CD8-positive, alpha-beta memory T cell (primary cell): Measurements from ENCODE around the gene ZNF365. TPM values are rescaled to one million over a fixed set of nuclear protein-coding genes. Genes with fewer than 3 reads are reported as not detected.

Source experiments
- CTCF ChIA-PET: fragments of 350-600 bp; sonication (Branson Sonifier 250); formaldehyde crosslinking; loops from one replicate; lab custom pipeline; 2021; ENCODE audit warnings: antibody characterized with exemption; lab: Charles Lee
- POLR2A ChIA-PET: fragments of 350-600 bp; sonication (Branson Sonifier 250); formaldehyde crosslinking; loops from one replicate; lab custom pipeline; 2021; ENCODE audit warnings: antibody characterized with exemption; lab: Charles Lee
- DNase-seq, 5 donors: peaks; one replicate each; pipeline versions ENCODE4 v3.0.0 to v3.0.0-alpha.2; 2020 to 2022; ENCODE audit warnings: mixed read lengths in 1 of 5
- H3K27ac ChIP-seq: one replicate; pipeline ENCODE4 v1.7.0; 2013; ENCODE audit warnings: low read depth, mild to moderate bottlenecking, low read length, moderate library complexity
- H3K27me3 ChIP-seq: 2 replicates; pipeline ENCODE4 v1.7.0; 2013; ENCODE audit warnings: low read length, mild to moderate bottlenecking; ENCODE audit not compliant: insufficient read depth, poor library complexity, severe bottlenecking
- H3K36me3 ChIP-seq: 2 replicates; pipeline ENCODE4 v1.7.0; 2013; ENCODE audit warnings: mild to moderate bottlenecking, low read length, moderate library complexity; ENCODE audit not compliant: insufficient read depth
- H3K4me1 ChIP-seq: 2 replicates; pipeline ENCODE4 v1.7.0; 2013; ENCODE audit warnings: mild to moderate bottlenecking, low read length, moderate library complexity; ENCODE audit not compliant: insufficient read depth
- H3K4me3 ChIP-seq: 2 replicates; pipeline ENCODE4 v1.7.0; 2013; ENCODE audit warnings: mild to moderate bottlenecking, low read length
- H3K9me3 ChIP-seq: 2 replicates; pipeline ENCODE4 v1.7.0; 2013; ENCODE audit warnings: mild to moderate bottlenecking, low read length
- H3K27ac Mint-ChIP-seq, 8 donors: one replicate each; pipeline ENCODE4 v1.8.0; 2020 to 2021; ENCODE audit warnings: mixed read lengths in 8 of 8, mild to moderate bottlenecking in 6 of 8, inconsistent platforms in 3 of 8, moderate library complexity in 3 of 8
- H3K27me3 Mint-ChIP-seq, 2 donors: one replicate each; pipeline ENCODE4 v1.8.0; 2020 to 2021; ENCODE audit warnings: mixed read lengths in 2 of 2, mild to moderate bottlenecking in 1 of 2, moderate library complexity in 1 of 2
- H3K36me3 Mint-ChIP-seq, 3 donors: one replicate each; pipeline ENCODE4 v1.8.0; 2020 to 2021; ENCODE audit warnings: mixed read lengths in 3 of 3, inconsistent platforms in 1 of 3, mild to moderate bottlenecking in 1 of 3
- H3K4me1 Mint-ChIP-seq, 3 donors: one replicate each; pipeline ENCODE4 v1.8.0; 2020 to 2021; ENCODE audit warnings: mixed read lengths in 3 of 3, inconsistent platforms in 1 of 3, mild to moderate bottlenecking in 1 of 3
- H3K4me3 Mint-ChIP-seq, 7 donors: one replicate each; pipeline ENCODE4 v1.8.0; 2020 to 2021; ENCODE audit warnings: mixed read lengths in 7 of 7, mild to moderate bottlenecking in 6 of 7, moderate library complexity in 4 of 7, inconsistent platforms in 2 of 7
- H3K9me3 Mint-ChIP-seq, 5 donors: one replicate each; pipeline ENCODE4 v1.8.0; 2020 to 2022; ENCODE audit warnings: mixed read lengths in 5 of 5, mild to moderate bottlenecking in 3 of 5, moderate library complexity in 2 of 5, inconsistent platforms in 1 of 5
- polyA plus RNA-seq: library from polyadenylated mRNA; unstranded; fragments of 300-500 nt; fragmentation: Illumina TruSeq; gene quantifications from one replicate; pipeline ENCODE4 v1.2.3, GENCODE V29; 2021
- total RNA-seq, 2 experiments: library from RNA; stranded (reverse); gene quantifications; one replicate each; pipeline ENCODE4 v1.2.3, GENCODE V29; 2021

Gene ZNF365, protein sequence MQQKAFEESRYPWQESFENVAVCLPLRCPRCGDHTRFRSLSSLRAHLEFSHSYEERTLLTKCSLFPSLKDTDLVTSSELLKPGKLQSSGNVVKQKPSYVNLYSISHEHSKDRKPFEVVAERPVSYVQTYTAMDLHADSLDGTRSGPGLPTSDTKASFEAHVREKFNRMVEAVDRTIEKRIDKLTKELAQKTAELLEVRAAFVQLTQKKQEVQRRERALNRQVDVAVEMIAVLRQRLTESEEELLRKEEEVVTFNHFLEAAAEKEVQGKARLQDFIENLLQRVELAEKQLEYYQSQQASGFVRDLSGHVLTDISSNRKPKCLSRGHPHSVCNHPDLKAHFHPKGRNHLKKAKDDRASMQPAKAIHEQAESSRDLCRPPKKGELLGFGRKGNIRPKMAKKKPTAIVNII
- total RNA-seq: under 1 TPM; 0.53 to 0.93 TPM
- 2.7 TPM for polyA plus RNA-seq

DNA sequence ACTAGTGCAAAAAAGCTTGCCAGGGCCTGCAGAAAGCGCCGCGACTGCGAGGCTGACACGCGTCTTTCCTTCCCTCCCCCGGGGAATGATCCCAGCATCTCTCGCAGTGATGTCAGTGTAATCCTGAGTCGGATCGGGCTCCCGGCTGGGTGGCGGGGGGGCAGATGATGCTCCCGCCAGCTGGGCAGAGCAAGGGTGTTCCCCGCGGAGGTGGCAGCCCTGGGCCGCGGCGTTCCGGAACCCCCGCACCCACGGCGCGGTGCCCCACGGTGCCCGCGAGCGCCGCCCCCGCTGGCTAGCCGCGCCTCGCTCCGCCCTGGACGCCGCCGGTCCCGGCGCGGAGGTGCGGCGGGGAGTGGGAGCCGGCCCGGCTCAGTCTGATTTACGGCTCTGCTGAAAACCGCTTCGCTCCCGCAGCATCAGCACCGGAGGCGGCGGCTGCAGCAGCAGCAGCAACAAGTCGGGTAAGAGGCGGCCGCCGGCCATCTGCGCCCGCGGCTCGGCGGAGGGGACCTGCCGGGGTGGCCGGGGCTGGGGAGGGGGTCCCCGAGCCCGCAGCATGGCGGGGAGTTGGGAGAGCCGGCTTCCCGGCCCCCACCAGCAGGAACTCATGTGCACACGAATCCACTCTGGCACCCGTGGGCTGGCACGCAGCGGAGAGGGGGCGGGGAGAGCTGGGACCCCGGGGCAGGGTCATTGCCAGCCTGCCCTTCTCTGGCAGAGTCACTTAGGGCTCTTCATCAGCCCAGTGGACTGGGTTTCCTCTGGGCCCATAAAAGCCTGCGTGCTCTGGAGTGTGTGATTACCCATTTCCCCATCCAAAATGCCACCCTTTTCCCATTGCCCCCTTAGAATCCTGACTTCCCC lies at the start of gene ZNF365:
ZNF365 (plus strand) TSS at position 375 of the 867 bp plus-strand sequence. CDS start 1,825 bp downstream, outside the sequence.
- ChIA-PET CTCF (interaction anchor here (0.6 to 1.2 kb wide), 2 partner anchors 130 to 478 kb away, joined by 3 read pairs; no protein-coding TSS in a partner anchor), POLR2A (no interaction called here)
- peaks cover 5% of the 10 kb centered on the region for H3K4me1 ChIP-seq
- peak within 1 kb of the TSS; percentile 46 for H3K4me3 ChIP-seq
- no peaks in the 10 kb centered on the region for H3K36me3 ChIP-seq
- peak within 1 kb of the TSS; percentile 83 to 94 (median 89) for H3K4me3 Mint-ChIP-seq
- peaks cover 20 to 39% (median 24%) of the 10 kb centered on the region in 3 donors for H3K4me1 Mint-ChIP-seq
- no peak within 1 kb of the TSS for H3K27ac ChIP-seq
- H3K27me3 ChIP-seq: peaks cover 4% of the 10 kb centered on the region
- H3K9me3 Mint-ChIP-seq: no peaks in the 10 kb centered on the region
- DNase-seq: peak; percentile 3 to 61 (median 41)
- no peaks in the 10 kb centered on the region for H3K9me3 ChIP-seq
- peaks cover 0 to 2% (median 0%) of the 10 kb centered on the region in 3 donors for H3K36me3 Mint-ChIP-seq
- H3K27ac Mint-ChIP-seq: peak within 1 kb of the TSS; percentile 45 to 96 (median 70)
- peaks cover 7 to 10% of the 10 kb centered on the region in 2 donors for H3K27me3 Mint-ChIP-seq

DNA sequence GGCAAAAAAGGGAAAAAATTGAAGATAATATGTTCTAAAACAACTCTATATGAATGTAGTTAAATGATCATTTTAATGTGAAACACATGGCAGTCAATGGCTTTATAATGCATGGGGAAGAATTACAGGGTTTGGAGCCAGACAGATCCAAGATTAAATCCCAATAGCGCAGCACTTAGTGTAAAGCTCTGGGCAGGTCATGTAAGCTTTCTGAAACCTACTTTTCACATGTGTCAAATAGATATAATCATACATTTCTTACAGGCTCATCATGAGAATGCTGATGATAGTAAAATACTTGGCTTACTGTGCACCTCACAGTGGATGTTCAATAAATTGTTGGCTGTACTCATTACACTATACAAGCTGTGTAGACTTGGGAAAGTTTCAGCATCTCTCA lies 48.0 kb upstream of the ZNF365 start:
- no peaks in the 10 kb centered on the region for H3K36me3 Mint-ChIP-seq

DNA sequence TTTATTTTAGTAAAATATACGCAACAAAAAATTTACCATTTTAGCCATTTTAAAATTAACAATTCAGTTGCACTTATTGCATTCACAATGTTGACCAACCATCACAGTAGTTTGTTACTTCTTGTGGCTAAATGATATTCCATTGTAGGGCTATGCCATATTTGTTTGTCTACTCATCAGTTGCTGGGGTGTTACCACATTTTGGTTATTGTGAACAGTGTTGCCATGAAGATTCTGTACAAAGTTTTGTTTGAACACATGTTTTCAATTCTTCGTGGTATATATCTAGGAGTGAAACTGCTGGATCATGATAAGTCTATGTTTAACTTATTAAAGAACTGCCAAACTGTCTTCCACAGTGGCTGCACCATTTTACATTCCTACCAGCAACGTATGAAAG lies 46.3 kb upstream of the ZNF365 start:
- no peak overlapping the region for H3K27ac Mint-ChIP-seq
- Histone ChIP-seq H3K4me3 (no peak overlapping the region), H3K36me3 (no peaks in the 10 kb centered on the region), H3K9me3 (no peaks in the 10 kb centered on the region), H3K27me3 (no peaks in the 10 kb centered on the region), H3K4me1 (no peaks in the 10 kb centered on the region), H3K27ac (no peak overlapping the region)
- CTCF ChIA-PET: no interaction called here
- peaks cover 1 to 8% of the 10 kb centered on the region in 2 donors for H3K27me3 Mint-ChIP-seq
- no peak for DNase-seq
- POLR2A ChIA-PET: no interaction called here
- H3K4me3 Mint-ChIP-seq: no peak overlapping the region
- H3K36me3 Mint-ChIP-seq: no peaks in the 10 kb centered on the region
- H3K9me3 Mint-ChIP-seq: peaks cover 0 to 6% (median 5%) of the 10 kb centered on the region in 5 donors
- H3K4me1 Mint-ChIP-seq: no peaks in the 10 kb centered on the region

More for the DNA sequence above, 48.0 kb upstream of the ZNF365 start:
- Mint-ChIP-seq H3K27ac (no peak overlapping the region), H3K9me3 (peaks cover 0 to 2% (median 0%) of the 10 kb centered on the region in 5 donors), H3K4me3 (no peak overlapping the region), H3K4me1 (no peaks in the 10 kb centered on the region), H3K27me3 (peaks cover 3 to 15% of the 10 kb centered on the region in 2 donors)
- ChIA-PET POLR2A (no interaction called here), CTCF (no interaction called here)
- DNase-seq: no peak
- no peaks in the 10 kb centered on the region for H3K36me3 ChIP-seq
- H3K27ac ChIP-seq: no peak overlapping the region
- H3K9me3 ChIP-seq: no peaks in the 10 kb centered on the region
- H3K27me3 ChIP-seq: no peaks in the 10 kb centered on the region
- H3K4me3 ChIP-seq: no peak overlapping the region
- H3K4me1 ChIP-seq: no peaks in the 10 kb centered on the region

DNA sequence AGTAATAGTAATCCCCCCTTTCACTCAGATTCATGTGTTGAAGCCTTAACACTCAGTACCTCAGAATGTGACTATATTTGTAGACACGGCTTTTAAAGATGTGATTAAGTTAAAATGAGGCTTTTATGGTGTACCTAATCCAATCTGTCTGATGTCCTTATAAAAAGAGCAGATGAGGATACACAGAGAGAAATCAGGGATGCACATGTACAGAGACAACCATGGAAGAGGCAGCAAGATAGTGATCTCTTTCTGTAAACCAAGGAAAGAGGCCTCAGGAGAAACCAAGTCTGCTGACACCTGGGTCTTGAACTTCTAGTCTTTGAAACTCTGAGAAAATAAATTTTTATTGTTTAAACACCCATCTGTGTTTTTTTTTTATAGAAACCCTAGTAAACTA lies 44.0 kb upstream of the ZNF365 start:
- peaks cover 1 to 6% of the 10 kb centered on the region in 2 donors for H3K27me3 Mint-ChIP-seq
- POLR2A ChIA-PET: no interaction called here

DNA sequence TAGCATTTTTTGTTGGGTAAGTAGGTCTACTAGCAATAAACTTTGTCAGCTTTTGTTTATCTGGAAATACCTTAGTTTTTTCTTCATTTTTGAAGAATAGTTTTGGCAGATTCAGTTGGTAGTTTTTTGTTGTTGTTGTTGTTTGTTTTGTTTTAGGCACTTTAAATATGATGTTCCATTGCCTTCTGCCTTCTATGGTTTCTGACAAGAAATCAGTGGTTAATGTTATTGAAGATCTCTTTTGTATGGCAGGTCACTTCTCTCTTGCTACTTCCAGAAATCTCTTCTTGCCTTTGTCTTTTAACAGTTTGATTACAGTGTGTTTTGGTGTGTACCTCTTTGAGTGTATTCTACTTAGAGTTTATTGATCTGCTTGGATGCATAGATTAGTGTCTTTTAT lies 41.8 kb upstream of the ZNF365 start:
- POLR2A ChIA-PET: no interaction called here
- no peak overlapping the region for H3K27ac ChIP-seq
- no peaks in the 10 kb centered on the region for H3K36me3 Mint-ChIP-seq
- H3K4me1 Mint-ChIP-seq: peaks cover 0 to 4% (median 2%) of the 10 kb centered on the region in 3 donors
- H3K9me3 Mint-ChIP-seq: peaks cover 0 to 13% (median 7%) of the 10 kb centered on the region in 5 donors
- no peaks in the 10 kb centered on the region for H3K36me3 ChIP-seq
- H3K9me3 ChIP-seq: no peaks in the 10 kb centered on the region
- CTCF ChIA-PET: no interaction called here
- no peaks in the 10 kb centered on the region for H3K27me3 ChIP-seq
- H3K4me3 ChIP-seq: no peak overlapping the region
- no peak overlapping the region for H3K27ac Mint-ChIP-seq
- no peaks in the 10 kb centered on the region for H3K4me1 ChIP-seq
- peaks cover 1 to 6% of the 10 kb centered on the region in 2 donors for H3K27me3 Mint-ChIP-seq
- H3K4me3 Mint-ChIP-seq: no peak overlapping the region
- no peak for DNase-seq

More for the DNA sequence above, 44.0 kb upstream of the ZNF365 start:
- H3K4me3 Mint-ChIP-seq: no peak overlapping the region
- Histone ChIP-seq H3K27me3 (no peaks in the 10 kb centered on the region), H3K4me1 (no peaks in the 10 kb centered on the region), H3K36me3 (no peaks in the 10 kb centered on the region), H3K27ac (no peak overlapping the region), H3K9me3 (no peaks in the 10 kb centered on the region), H3K4me3 (no peak overlapping the region)
- CTCF ChIA-PET: no interaction called here
- no peak for DNase-seq
- no peaks in the 10 kb centered on the region for H3K36me3 Mint-ChIP-seq
- no peak overlapping the region for H3K27ac Mint-ChIP-seq
- H3K9me3 Mint-ChIP-seq: peaks cover 0 to 13% (median 8%) of the 10 kb centered on the region in 5 donors
- no peaks in the 10 kb centered on the region for H3K4me1 Mint-ChIP-seq

DNA sequence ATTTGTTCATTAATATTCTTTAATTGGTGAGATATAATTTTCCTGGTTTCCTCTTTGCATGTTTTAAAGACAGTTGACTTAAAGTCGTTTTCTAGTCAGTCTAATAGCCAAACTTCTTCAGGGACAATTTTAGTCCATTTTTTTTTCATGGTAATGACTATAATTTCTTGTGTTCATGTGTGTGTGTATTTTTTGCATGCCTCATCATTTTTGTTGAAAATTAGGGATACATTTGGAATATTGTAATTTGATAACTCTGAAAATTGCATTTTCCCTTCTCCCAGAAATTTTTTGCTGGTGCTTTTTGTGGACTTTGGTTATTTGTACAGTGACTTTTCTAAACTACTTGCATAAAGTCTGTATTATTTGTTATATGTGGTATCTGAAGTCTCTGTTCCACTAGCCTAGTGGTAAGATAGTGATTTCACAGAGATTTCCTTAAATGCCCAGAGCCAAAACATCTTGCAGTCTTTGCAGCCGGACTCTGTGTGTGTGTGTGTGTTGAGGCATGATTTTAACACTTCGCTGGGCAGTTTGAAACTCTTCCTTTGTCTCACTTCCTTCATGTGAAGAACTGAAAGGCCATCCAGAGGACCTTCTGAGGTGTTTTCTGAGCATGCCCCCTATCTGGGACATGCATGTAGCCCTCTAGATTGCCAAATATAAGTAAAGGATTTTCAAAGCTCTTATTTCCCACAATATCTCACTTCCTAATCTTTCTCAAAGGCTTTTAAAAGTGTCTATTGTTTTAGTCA lies 40.9 kb upstream of the ZNF365 start:
- no peak for DNase-seq
- Histone ChIP-seq H3K27me3 (no peaks in the 10 kb centered on the region), H3K4me3 (no peak overlapping the region), H3K4me1 (no peaks in the 10 kb centered on the region), H3K9me3 (no peaks in the 10 kb centered on the region), H3K27ac (no peak overlapping the region), H3K36me3 (no peaks in the 10 kb centered on the region)
- H3K4me3 Mint-ChIP-seq: no peak overlapping the region
- no peak overlapping the region for H3K27ac Mint-ChIP-seq
- ChIA-PET POLR2A (no interaction called here), CTCF (no interaction called here)
- H3K4me1 Mint-ChIP-seq: peaks cover 0 to 4% (median 2%) of the 10 kb centered on the region in 3 donors
- peaks cover 0 to 13% (median 8%) of the 10 kb centered on the region in 5 donors for H3K9me3 Mint-ChIP-seq
- H3K27me3 Mint-ChIP-seq: peaks cover 2 to 10% of the 10 kb centered on the region in 2 donors
- no peaks in the 10 kb centered on the region for H3K36me3 Mint-ChIP-seq

DNA sequence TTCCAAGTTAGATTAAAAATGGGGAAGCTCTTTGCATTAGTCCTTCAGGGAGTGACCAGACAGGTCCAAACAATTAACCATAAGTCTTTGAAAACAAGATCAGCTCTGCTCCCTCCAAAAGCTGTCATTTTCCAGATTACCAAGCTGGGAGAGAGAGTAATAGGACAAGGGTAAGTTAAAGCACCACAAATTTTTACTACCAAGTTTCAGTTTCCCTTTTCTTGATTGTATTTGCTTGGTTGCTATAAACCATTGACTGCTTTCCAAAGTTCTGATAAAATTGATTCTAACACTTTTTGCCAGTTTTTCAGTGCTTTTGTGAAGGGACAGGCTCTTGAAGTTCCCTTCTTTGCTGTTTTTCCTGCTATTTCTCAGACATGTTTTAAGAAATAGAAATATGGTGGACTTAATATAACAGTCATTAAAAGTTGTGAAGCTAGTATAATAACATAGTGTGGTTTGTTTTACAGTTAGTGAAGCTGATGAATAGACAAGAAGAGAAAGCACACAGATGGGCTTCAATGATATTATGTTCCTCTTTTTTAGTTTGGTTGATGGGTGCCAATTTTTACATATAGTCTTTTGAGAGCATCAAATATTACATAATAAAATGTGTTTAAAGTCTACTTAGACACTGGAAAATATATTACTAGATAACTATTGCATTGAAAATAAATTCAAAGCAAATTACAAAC lies 40.0 kb upstream of the ZNF365 start:
- Histone ChIP-seq H3K9me3 (no peaks in the 10 kb centered on the region), H3K27me3 (no peaks in the 10 kb centered on the region), H3K4me3 (no peak overlapping the region), H3K4me1 (no peaks in the 10 kb centered on the region), H3K36me3 (no peaks in the 10 kb centered on the region), H3K27ac (no peak overlapping the region)
- H3K27ac Mint-ChIP-seq: no peak overlapping the region
- H3K4me1 Mint-ChIP-seq: peaks cover 0 to 4% (median 2%) of the 10 kb centered on the region in 3 donors
- H3K9me3 Mint-ChIP-seq: peaks cover 0 to 13% (median 8%) of the 10 kb centered on the region in 5 donors
- no peak overlapping the region for H3K4me3 Mint-ChIP-seq
- no peak for DNase-seq
- H3K36me3 Mint-ChIP-seq: no peaks in the 10 kb centered on the region
- H3K27me3 Mint-ChIP-seq: peaks cover 2 to 10% of the 10 kb centered on the region in 2 donors
- POLR2A ChIA-PET: no interaction called here
- CTCF ChIA-PET: no interaction called here
